ENCODE measurements around the gene SLC5A2. TPM values are rescaled to one million over a fixed set of nuclear protein-coding genes. Genes with fewer than 3 reads are reported as not detected.
A peak's percentile ranks its signal among the peaks of the same experiment; 100 is the strongest.

SLC5A2 gene
- total and polyA plus RNA-seq, 2 of the 13 experiments (the other 11 are each of a cell fraction or from before 2014, with no cell fraction given) = 0.24 to 0.97 TPM

GRCh38 chr16:31458073-31458843 lies 24.7 kb upstream of the SLC5A2 start (continued):
- TF ChIP-seq HMGXB3 (CRISPR knock-in tag; IDR thresholded peaks at IDR 0.05; ENCODE audit: borderline replicate concordance) (peak; percentile 68; the same call in 1 of the 2 replicates), ZNF747 (CRISPR knock-in tag; IDR thresholded peaks at IDR 0.05; ENCODE audit: borderline replicate concordance) (peak; percentile 98), FOXP1 (IDR thresholded peaks at IDR 0.05) (no peak), FOXP1 (CRISPR knock-in tag; IDR thresholded peaks at IDR 0.05) (peak; percentile 71), ZFP37 (CRISPR knock-in tag; IDR thresholded peaks at IDR 0.05; ENCODE audit: borderline replicate concordance) (peak; percentile 80; the same call in 1 of the 2 replicates), NFKB2 (CRISPR knock-in tag; IDR thresholded peaks at IDR 0.05; ENCODE audit: borderline replicate concordance) (peak; percentile 92), HNF1B (CRISPR knock-in tag; IDR thresholded peaks at IDR 0.05) (peak; percentile 31; the same call in 1 of the 2 replicates), SKI (IDR thresholded peaks at IDR 0.05; ENCODE audit: partially characterized antibody) (peak; percentile 76), KDM6A (CRISPR knock-in tag; IDR thresholded peaks at IDR 0.05; ENCODE audit: low read depth) (0 out of 2 replicates have a peak, but pooled peaks have one; percentile 22), THRA (CRISPR knock-in tag; IDR thresholded peaks at IDR 0.05; ENCODE audit: borderline replicate concordance) (peak; percentile 84), ZNF230 (CRISPR knock-in tag; IDR thresholded peaks at IDR 0.05) (peak; percentile 61), SNAPC4 (CRISPR knock-in tag; IDR thresholded peaks at IDR 0.05) (peak; percentile 94)
